ENCODE results near the gene SLC35E3.
"Not testable (repeated sequence)": the region's sequence is repeated elsewhere in the genome, so short reads cannot be mapped to it uniquely, and the experiment has no call there.

SLC35E3 gene

GRCh38 chr12:68815232-68815927 is 69.4 kb downstream of the SLC35E3 start:
- DNase-seq, result no peak

- DNase-seq, result no peak
These were observed 70.2 kb downstream of the SLC35E3 start for GRCh38 chr12:68815928-68816800.

- not testable (repeated sequence) for DNase-seq
These were observed 73.5 kb downstream of the SLC35E3 start for GRCh38 chr12:68819481-68819880.

- DNase-seq, result no peak
These were observed 75.6 kb downstream of the SLC35E3 start for GRCh38 chr12:68821357-68822188.

GRCh38 chr12:68823696-68824095 is 77.7 kb downstream of the SLC35E3 start:
- no peak for DNase-seq

GRCh38 chr12:68824131-68824530 is 78.2 kb downstream of the SLC35E3 start:
- no peak for DNase-seq

- no peak for DNase-seq
These were observed 78.7 kb downstream of the SLC35E3 start for GRCh38 chr12:68824597-68825250.

GRCh38 chr12:68825569-68826217 is 79.7 kb downstream of the SLC35E3 start:
- DNase-seq, result no peak

- no peak for DNase-seq
These were observed 82.1 kb downstream of the SLC35E3 start for GRCh38 chr12:68827895-68828671.

GRCh38 chr12:68828672-68829068 is 82.7 kb downstream of the SLC35E3 start:
- no peak for DNase-seq
